GM23338 (cell line): Measurements from ENCODE around the gene FAM222A. TPM values are rescaled to one million over a fixed set of nuclear protein-coding genes. Genes with fewer than 3 reads are reported as not detected.

ENCODE experiments used
- ATAC-seq: fragments of 200-7000 bp; cut with Tn5 transposase; 3 replicates; pipeline ENCODE4 v1.9.1; 2020
- DNase-seq: peaks from one replicate; pipeline ENCODE4 v3.0.0-alpha.2; 2015; ENCODE audit warnings: low spot score
- H2AFZ ChIP-seq: fragments of 200-600 bp; sonication (generic); 2 replicates; pipeline ENCODE4 v1.8.0; 2016; ENCODE audit warnings: antibody characterized with exemption, mild to moderate bottlenecking, moderate library complexity
- H3F3A ChIP-seq: fragments of 200-600 bp; sonication (generic); replicated peaks from 2 replicates; pipeline ENCODE4 v1.8.0; 2017; ENCODE audit warnings: antibody characterized with exemption, mixed run types, low read depth
- H3K27ac ChIP-seq: fragments of 200-600 bp; sonication (generic); 2 replicates; pipeline ENCODE4 v1.6.1; 2016; ENCODE audit warnings: low read depth
- H3K27me3 ChIP-seq: fragments of 200-600 bp; sonication (generic); 2 replicates; pipeline ENCODE4 v1.8.0; 2016; ENCODE audit warnings: mild to moderate bottlenecking, mixed run types, moderate library complexity; ENCODE audit not compliant: insufficient read depth
- H3K36me3 ChIP-seq: fragments of 200-600 bp; sonication (generic); 2 replicates; pipeline ENCODE4 v1.8.0; 2016; ENCODE audit warnings: mild to moderate bottlenecking; ENCODE audit not compliant: insufficient read depth
- H3K4me1 ChIP-seq: fragments of 200-600 bp; sonication (generic); 2 replicates; pipeline ENCODE4 v1.8.0; 2016; ENCODE audit warnings: mild to moderate bottlenecking, moderate library complexity; ENCODE audit not compliant: insufficient read depth
- H3K4me2 ChIP-seq: fragments of 200-600 bp; sonication (generic); 2 replicates; pipeline ENCODE4 v1.7.1; 2017; ENCODE audit warnings: mixed run types
- H3K4me3 ChIP-seq: fragments of 200-600 bp; sonication (generic); 2 replicates; pipeline ENCODE4 v1.6.1; 2016; ENCODE audit warnings: mixed run types
- H3K79me2 ChIP-seq: fragments of 200-600 bp; sonication (generic); replicated peaks from 2 replicates; pipeline ENCODE4 v1.8.0; 2017; ENCODE audit warnings: mild to moderate bottlenecking; ENCODE audit not compliant: insufficient read depth
- H3K9me2 ChIP-seq: fragments of 200-600 bp; sonication (generic); 2 replicates; pipeline ENCODE4 v1.8.0; 2017; ENCODE audit not compliant: insufficient read depth
- H4K20me1 ChIP-seq: fragments of 200-600 bp; sonication (generic); replicated peaks from 2 replicates; pipeline ENCODE4 v1.8.0; 2017; ENCODE audit warnings: mild to moderate bottlenecking; ENCODE audit not compliant: insufficient read depth
- H3K27ac Mint-ChIP-seq: 2 replicates; pipeline ENCODE4 v1.8.0; 2020; ENCODE audit warnings: inconsistent platforms, mild to moderate bottlenecking, moderate library complexity, mixed read lengths
- H3K27me3 Mint-ChIP-seq: 3 replicates; pipeline ENCODE4 v1.8.0; 2022; ENCODE audit warnings: low read depth, mild to moderate bottlenecking, moderate library complexity, mixed read lengths, inconsistent platforms; ENCODE audit not compliant: insufficient read depth, poor library complexity
- H3K36me3 Mint-ChIP-seq: 3 replicates; pipeline ENCODE4 v1.8.0; 2021; ENCODE audit warnings: low read depth, mild to moderate bottlenecking, inconsistent platforms, moderate library complexity, mixed read lengths
- H3K4me1 Mint-ChIP-seq: 3 replicates; pipeline ENCODE4 v1.8.0; 2020; ENCODE audit warnings: mild to moderate bottlenecking, inconsistent platforms, mixed read lengths
- H3K4me3 Mint-ChIP-seq: 3 replicates; pipeline ENCODE4 v1.8.0; 2021; ENCODE audit warnings: moderate library complexity, mild to moderate bottlenecking, inconsistent platforms, mixed read lengths
- H3K9me3 Mint-ChIP-seq: 3 replicates; pipeline ENCODE4 v1.8.0; 2020; ENCODE audit warnings: moderate library complexity, mild to moderate bottlenecking, inconsistent platforms, mixed read lengths
- CREB1 ChIP-seq: fragments of 250-450 bp; sonication (Bioruptor Pico); IDR thresholded peaks from 2 replicates; pipeline ENCODE4 v1.5.0; 2020; ENCODE audit warnings: low read depth, mild to moderate bottlenecking, moderate library complexity
- EZH2 ChIP-seq: fragments of 200-600 bp; sonication (generic); IDR thresholded peaks from one replicate; pipeline ENCODE4 v1.8.0; 2017; ENCODE audit warnings: antibody characterized with exemption, mild to moderate bottlenecking, low read depth; ENCODE audit not compliant: unreplicated experiment
- JUNB ChIP-seq: IDR thresholded peaks from one replicate; pipeline ENCODE4 v1.6.1; 2016; ENCODE audit warnings: antibody characterized with exemption; ENCODE audit not compliant: unreplicated experiment
- POLR2AphosphoS5 ChIP-seq: IDR thresholded peaks from 2 replicates; pipeline ENCODE4 v1.6.1; 2016; ENCODE audit warnings: antibody characterized with exemption, low read depth
- ZNF114 ChIP-seq: fragments of 250-450 bp; sonication (Bioruptor Pico); IDR thresholded peaks from 2 replicates; pipeline ENCODE4 v1.5.0; 2020; ENCODE audit warnings: mild to moderate bottlenecking, moderate library complexity
- ZNF331 ChIP-seq: fragments of 250-450 bp; sonication (Bioruptor Pico); IDR thresholded peaks from 2 replicates; pipeline ENCODE4 v1.5.0; 2020; ENCODE audit warnings: low read depth, mild to moderate bottlenecking, moderate library complexity
- polyA plus RNA-seq: library from polyadenylated mRNA; unstranded; fragments of >200 nt; fragmentation: Nextera tagmentation; extraction: Ambion mirVana; gene quantifications from 2 replicates; pipeline ENCODE4 v1.2.1, GENCODE V29; 2016
- total RNA-seq: library from RNA; depleted of rRNA; stranded (reverse); fragments of >200 nt; shearing (Covaris generic); gene quantifications from 2 replicates; pipeline ENCODE4 v1.2.3, GENCODE V29; 2014
- TF ChIP-seq, protein P1 (sequence below): IDR thresholded peaks from 2 replicates; pipeline ENCODE4 v1.6.1; 2016; ENCODE audit warnings: antibody characterized with exemption
- TF ChIP-seq, protein P2 (sequence below): IDR thresholded peaks from one replicate; pipeline ENCODE4 v1.6.1; 2018; ENCODE audit warnings: antibody characterized with exemption; ENCODE audit not compliant: unreplicated experiment
- TF ChIP-seq, protein P3 (sequence below): fragments of 250-450 bp; sonication (Bioruptor Pico); IDR thresholded peaks from 2 replicates; pipeline ENCODE4 v1.5.0; 2020; ENCODE audit warnings: mild to moderate bottlenecking, moderate library complexity

The FAM222A gene
- total and polyA plus RNA-seq, 2 experiments from 2014 or later: 0.78 to 2.1 TPM

DNA sequence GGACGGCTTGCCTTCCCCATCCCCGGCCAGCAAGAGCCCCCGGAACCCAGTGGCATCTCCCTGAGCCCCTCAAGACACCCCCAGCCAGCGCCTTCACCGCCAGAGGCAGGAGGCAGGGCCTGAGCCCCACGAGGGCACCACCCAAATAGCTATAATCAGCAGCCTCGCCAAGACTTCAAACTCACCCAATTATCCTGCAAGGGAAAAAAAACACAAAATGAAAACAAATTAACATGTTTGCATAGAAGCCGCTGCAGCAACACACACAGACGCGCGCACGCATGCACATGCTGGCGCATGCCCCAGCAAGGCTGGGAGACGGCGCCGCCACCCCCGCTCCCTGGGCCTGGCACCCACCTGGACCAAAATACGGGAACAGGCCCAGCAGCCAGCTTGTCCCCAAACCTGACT, 15.8 kb downstream of the FAM222A start (continued):
- TF ChIP-seq ZNF114 (CRISPR knock-in tag) (no peak), ZNF331 (no peak), CREB1 (no peak), POLR2AphosphoS5 (no peak)
- TF ChIP-seq, protein P1, sequence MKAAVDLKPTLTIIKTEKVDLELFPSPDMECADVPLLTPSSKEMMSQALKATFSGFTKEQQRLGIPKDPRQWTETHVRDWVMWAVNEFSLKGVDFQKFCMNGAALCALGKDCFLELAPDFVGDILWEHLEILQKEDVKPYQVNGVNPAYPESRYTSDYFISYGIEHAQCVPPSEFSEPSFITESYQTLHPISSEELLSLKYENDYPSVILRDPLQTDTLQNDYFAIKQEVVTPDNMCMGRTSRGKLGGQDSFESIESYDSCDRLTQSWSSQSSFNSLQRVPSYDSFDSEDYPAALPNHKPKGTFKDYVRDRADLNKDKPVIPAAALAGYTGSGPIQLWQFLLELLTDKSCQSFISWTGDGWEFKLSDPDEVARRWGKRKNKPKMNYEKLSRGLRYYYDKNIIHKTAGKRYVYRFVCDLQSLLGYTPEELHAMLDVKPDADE: no peak
- TF ChIP-seq, protein P2, sequence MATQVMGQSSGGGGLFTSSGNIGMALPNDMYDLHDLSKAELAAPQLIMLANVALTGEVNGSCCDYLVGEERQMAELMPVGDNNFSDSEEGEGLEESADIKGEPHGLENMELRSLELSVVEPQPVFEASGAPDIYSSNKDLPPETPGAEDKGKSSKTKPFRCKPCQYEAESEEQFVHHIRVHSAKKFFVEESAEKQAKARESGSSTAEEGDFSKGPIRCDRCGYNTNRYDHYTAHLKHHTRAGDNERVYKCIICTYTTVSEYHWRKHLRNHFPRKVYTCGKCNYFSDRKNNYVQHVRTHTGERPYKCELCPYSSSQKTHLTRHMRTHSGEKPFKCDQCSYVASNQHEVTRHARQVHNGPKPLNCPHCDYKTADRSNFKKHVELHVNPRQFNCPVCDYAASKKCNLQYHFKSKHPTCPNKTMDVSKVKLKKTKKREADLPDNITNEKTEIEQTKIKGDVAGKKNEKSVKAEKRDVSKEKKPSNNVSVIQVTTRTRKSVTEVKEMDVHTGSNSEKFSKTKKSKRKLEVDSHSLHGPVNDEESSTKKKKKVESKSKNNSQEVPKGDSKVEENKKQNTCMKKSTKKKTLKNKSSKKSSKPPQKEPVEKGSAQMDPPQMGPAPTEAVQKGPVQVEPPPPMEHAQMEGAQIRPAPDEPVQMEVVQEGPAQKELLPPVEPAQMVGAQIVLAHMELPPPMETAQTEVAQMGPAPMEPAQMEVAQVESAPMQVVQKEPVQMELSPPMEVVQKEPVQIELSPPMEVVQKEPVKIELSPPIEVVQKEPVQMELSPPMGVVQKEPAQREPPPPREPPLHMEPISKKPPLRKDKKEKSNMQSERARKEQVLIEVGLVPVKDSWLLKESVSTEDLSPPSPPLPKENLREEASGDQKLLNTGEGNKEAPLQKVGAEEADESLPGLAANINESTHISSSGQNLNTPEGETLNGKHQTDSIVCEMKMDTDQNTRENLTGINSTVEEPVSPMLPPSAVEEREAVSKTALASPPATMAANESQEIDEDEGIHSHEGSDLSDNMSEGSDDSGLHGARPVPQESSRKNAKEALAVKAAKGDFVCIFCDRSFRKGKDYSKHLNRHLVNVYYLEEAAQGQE: no peak

DNA sequence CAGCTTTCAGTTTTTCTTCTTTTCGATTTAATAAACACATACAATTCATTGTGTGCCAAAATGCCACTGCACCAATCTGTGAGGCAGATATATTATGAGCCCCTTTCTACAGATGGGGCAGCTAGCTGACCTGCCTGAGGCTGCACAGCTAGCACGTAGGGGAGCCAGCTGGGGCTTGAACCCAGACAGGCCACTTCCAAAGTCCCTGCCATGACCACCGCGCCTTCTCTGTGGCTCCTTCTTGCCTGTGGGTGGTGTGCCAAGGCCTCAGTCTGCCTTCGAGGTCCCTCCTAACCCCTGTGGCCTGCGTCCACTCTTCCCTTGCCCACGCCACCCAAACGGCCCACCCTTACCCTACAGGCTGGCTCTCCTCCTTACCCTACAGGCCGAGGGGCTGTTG, 16.2 kb downstream of the FAM222A start:
- DNase-seq: no peak
- Mint-ChIP-seq H3K27me3 (peaks cover 10% of the 10 kb centered on the region), H3K9me3 (no peaks in the 10 kb centered on the region), H3K4me3 (no peak overlapping the region), H3K27ac (no peak overlapping the region), H3K36me3 (no peaks in the 10 kb centered on the region), H3K4me1 (peaks cover 13% of the 10 kb centered on the region)
- Histone ChIP-seq H3K4me2 (no peak overlapping the region), H3K4me1 (peaks cover 5% of the 10 kb centered on the region; the same call in 1 of the 2 replicates), H3K36me3 (no peaks in the 10 kb centered on the region), H2AFZ (no peak overlapping the region), H3F3A (no peaks in the 10 kb centered on the region), H3K27ac (no peak overlapping the region), H3K79me2 (no peaks in the 10 kb centered on the region), H3K4me3 (no peak overlapping the region), H4K20me1 (no peaks in the 10 kb centered on the region), H3K27me3 (no peaks in the 10 kb centered on the region), H3K9me2 (no peaks in the 10 kb centered on the region)
- TF ChIP-seq CREB1: no peak
- TF ChIP-seq JUNB: no peak
- TF ChIP-seq EZH2: no peak
- TF ChIP-seq, protein P3, sequence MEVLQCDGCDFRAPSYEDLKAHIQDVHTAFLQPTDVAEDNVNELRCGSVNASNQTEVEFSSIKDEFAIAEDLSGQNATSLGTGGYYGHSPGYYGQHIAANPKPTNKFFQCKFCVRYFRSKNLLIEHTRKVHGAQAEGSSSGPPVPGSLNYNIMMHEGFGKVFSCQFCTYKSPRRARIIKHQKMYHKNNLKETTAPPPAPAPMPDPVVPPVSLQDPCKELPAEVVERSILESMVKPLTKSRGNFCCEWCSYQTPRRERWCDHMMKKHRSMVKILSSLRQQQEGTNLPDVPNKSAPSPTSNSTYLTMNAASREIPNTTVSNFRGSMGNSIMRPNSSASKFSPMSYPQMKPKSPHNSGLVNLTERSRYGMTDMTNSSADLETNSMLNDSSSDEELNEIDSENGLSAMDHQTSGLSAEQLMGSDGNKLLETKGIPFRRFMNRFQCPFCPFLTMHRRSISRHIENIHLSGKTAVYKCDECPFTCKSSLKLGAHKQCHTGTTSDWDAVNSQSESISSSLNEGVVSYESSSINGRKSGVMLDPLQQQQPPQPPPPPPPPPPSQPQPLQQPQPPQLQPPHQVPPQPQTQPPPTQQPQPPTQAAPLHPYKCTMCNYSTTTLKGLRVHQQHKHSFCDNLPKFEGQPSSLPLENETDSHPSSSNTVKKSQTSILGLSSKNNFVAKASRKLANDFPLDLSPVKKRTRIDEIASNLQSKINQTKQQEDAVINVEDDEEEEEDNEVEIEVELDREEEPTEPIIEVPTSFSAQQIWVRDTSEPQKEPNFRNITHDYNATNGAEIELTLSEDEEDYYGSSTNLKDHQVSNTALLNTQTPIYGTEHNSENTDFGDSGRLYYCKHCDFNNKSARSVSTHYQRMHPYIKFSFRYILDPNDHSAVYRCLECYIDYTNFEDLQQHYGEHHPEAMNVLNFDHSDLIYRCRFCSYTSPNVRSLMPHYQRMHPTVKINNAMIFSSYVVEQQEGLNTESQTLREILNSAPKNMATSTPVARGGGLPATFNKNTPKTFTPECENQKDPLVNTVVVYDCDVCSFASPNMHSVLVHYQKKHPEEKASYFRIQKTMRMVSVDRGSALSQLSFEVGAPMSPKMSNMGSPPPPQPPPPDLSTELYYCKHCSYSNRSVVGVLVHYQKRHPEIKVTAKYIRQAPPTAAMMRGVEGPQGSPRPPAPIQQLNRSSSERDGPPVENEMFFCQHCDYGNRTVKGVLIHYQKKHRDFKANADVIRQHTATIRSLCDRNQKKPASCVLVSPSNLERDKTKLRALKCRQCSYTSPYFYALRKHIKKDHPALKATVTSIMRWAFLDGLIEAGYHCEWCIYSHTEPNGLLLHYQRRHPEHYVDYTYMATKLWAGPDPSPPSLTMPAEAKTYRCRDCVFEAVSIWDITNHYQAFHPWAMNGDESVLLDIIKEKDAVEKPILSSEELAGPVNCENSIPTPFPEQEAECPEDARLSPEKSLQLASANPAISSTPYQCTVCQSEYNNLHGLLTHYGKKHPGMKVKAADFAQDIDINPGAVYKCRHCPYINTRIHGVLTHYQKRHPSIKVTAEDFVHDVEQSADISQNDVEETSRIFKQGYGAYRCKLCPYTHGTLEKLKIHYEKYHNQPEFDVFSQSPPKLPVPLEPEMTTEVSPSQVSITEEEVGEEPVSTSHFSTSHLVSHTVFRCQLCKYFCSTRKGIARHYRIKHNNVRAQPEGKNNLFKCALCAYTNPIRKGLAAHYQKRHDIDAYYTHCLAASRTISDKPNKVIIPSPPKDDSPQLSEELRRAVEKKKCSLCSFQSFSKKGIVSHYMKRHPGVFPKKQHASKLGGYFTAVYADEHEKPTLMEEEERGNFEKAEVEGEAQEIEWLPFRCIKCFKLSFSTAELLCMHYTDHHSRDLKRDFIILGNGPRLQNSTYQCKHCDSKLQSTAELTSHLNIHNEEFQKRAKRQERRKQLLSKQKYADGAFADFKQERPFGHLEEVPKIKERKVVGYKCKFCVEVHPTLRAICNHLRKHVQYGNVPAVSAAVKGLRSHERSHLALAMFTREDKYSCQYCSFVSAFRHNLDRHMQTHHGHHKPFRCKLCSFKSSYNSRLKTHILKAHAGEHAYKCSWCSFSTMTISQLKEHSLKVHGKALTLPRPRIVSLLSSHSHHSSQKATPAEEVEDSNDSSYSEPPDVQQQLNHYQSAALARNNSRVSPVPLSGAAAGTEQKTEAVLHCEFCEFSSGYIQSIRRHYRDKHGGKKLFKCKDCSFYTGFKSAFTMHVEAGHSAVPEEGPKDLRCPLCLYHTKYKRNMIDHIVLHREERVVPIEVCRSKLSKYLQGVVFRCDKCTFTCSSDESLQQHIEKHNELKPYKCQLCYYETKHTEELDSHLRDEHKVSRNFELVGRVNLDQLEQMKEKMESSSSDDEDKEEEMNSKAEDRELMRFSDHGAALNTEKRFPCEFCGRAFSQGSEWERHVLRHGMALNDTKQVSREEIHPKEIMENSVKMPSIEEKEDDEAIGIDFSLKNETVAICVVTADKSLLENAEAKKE: no peak
- TF ChIP-seq, protein P1: no peak
- TF ChIP-seq ZNF331: no peak
- no peak for TF ChIP-seq ZNF114 (CRISPR knock-in tag)
- TF ChIP-seq, protein P2: no peak
- no peak for ATAC-seq
